OCI-LY3 (cell line): Measurements from ENCODE around the gene ANKRD29.
"Not testable (repeated sequence)": the region's sequence is repeated elsewhere in the genome, so short reads cannot be mapped to it uniquely, and the experiment has no call there.

ENCODE experiments used
- H2AFZ ChIP-seq: fragments of 200-600, 300-600 bp; shearing (Covaris generic); 2 replicates; pipeline ENCODE4 v1.6.0; 2014; ENCODE audit warnings: antibody characterized with exemption, low read depth, low read length
- H3K27ac ChIP-seq: fragments of 200-600, 300-600 bp; sonication (generic); 2 replicates; pipeline ENCODE4 v1.5.1; 2014; ENCODE audit warnings: mild to moderate bottlenecking, low read length, moderate library complexity, mixed read lengths
- H3K27me3 ChIP-seq: fragments of 200-600, 300-600 bp; sonication (generic); 2 replicates; pipeline ENCODE4 v1.6.1; 2014; ENCODE audit warnings: low read depth, low read length, mixed read lengths
- H3K36me3 ChIP-seq: fragments of 200-600, 300-600 bp; sonication (generic); replicated peaks from 2 replicates; pipeline ENCODE3; 2014; ENCODE audit warnings: low read depth, low read length, mixed read lengths
- H3K4me1 ChIP-seq: fragments of 300-600, 200-600 bp; sonication (generic); 2 replicates; pipeline ENCODE4 v1.6.1; 2014; ENCODE audit warnings: low read length, mixed read lengths
- H3K4me2 ChIP-seq: fragments of 200-600, 300-600 bp; sonication (generic); 2 replicates; pipeline ENCODE4 v1.6.1; 2014; ENCODE audit warnings: low read length, mixed read lengths
- H3K4me3 ChIP-seq: fragments of 300-600, 200-600 bp; sonication (generic); 2 replicates; pipeline ENCODE4 v1.5.1; 2014; ENCODE audit warnings: antibody characterized with exemption, mild to moderate bottlenecking, low read length, moderate library complexity
- H3K79me2 ChIP-seq: fragments of 300-600, 200-600 bp; shearing (Covaris generic); 2 replicates; pipeline ENCODE4 v1.6.1; 2014; ENCODE audit warnings: mild to moderate bottlenecking, low read length, mixed read lengths
- H3K9ac ChIP-seq: fragments of 300-600, 200-600 bp; shearing (Covaris generic); 2 replicates; pipeline ENCODE4 v1.6.0; 2014; ENCODE audit warnings: mild to moderate bottlenecking, low read length, moderate library complexity
- H3K9me3 ChIP-seq: fragments of 200-600, 300-600 bp; shearing (Covaris generic); 2 replicates; pipeline ENCODE4 v1.6.1; 2014; ENCODE audit warnings: low read length, mixed read lengths; ENCODE audit not compliant: insufficient read depth
- H4K20me1 ChIP-seq: fragments of 200-600, 300-600 bp; sonication (generic); 2 replicates; pipeline ENCODE4 v1.6.1; 2016; ENCODE audit warnings: low read length, mixed read lengths; ENCODE audit not compliant: insufficient read depth
- EZH2phosphoT487 ChIP-seq: fragments of 200-600 bp; shearing (Covaris generic); IDR thresholded peaks from 2 replicates; pipeline ENCODE4 v1.6.1; 2018; ENCODE audit warnings: antibody characterized with exemption, mixed run types, low read depth
- TF ChIP-seq, protein P1 (sequence below): fragments of 200-600, 300-600 bp; sonication (generic); IDR thresholded peaks from 2 replicates; pipeline ENCODE4 v1.5.1; 2014; ENCODE audit warnings: antibody characterized with exemption, low read length, low read depth

The ANKRD29 gene

DNA sequence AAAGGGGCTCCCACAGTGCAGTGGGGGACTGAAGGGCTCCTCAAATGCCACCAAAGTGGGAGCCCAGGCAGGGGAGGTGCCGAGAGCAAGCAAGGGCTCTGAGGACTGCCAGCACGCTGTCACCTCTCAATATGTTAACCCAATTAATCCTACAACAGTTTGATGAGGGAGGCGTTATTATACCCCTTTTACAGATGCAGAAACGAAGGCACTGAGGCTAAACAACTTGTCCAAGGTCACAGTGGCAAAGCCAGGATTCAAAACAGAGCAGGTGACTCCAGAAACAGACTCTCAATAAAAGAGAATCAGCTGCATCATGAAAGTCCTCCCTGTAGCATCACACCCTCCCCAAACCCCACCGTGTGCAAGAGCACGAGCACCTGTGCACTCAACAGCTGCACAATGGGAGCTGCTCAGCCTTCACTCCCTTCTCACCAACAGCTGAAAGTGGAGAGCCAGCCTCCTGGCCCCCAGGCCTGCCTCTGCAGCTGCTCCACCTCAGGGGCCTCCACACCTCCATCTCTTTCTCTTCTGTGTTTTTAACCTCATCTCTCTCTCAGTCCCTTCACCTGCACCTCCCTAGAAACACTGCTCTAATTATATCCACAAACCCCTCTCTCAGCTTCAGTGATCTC is 84.5 kb downstream of the ANKRD29 start:
- no peak overlapping the region for H2AFZ ChIP-seq
- TF ChIP-seq, protein P1, sequence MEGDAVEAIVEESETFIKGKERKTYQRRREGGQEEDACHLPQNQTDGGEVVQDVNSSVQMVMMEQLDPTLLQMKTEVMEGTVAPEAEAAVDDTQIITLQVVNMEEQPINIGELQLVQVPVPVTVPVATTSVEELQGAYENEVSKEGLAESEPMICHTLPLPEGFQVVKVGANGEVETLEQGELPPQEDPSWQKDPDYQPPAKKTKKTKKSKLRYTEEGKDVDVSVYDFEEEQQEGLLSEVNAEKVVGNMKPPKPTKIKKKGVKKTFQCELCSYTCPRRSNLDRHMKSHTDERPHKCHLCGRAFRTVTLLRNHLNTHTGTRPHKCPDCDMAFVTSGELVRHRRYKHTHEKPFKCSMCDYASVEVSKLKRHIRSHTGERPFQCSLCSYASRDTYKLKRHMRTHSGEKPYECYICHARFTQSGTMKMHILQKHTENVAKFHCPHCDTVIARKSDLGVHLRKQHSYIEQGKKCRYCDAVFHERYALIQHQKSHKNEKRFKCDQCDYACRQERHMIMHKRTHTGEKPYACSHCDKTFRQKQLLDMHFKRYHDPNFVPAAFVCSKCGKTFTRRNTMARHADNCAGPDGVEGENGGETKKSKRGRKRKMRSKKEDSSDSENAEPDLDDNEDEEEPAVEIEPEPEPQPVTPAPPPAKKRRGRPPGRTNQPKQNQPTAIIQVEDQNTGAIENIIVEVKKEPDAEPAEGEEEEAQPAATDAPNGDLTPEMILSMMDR, result no peak
- no peak for TF ChIP-seq EZH2phosphoT487
- peaks cover 24% of the 10 kb centered on the region for H3K4me1 ChIP-seq
- no peak overlapping the region for H3K9ac ChIP-seq
- H3K36me3 ChIP-seq, result peaks cover 12% of the 10 kb centered on the region
- H4K20me1 ChIP-seq, result peaks cover 26% of the 10 kb centered on the region
- no peaks in the 10 kb centered on the region for H3K27me3 ChIP-seq
- no peak overlapping the region for H3K4me3 ChIP-seq
- peaks cover 10% of the 10 kb centered on the region; the same call in 1 of the 2 replicates for H3K79me2 ChIP-seq
- H3K4me2 ChIP-seq, result peak overlapping the region; percentile 52
- no peak overlapping the region for H3K27ac ChIP-seq
- no peaks in the 10 kb centered on the region for H3K9me3 ChIP-seq

DNA sequence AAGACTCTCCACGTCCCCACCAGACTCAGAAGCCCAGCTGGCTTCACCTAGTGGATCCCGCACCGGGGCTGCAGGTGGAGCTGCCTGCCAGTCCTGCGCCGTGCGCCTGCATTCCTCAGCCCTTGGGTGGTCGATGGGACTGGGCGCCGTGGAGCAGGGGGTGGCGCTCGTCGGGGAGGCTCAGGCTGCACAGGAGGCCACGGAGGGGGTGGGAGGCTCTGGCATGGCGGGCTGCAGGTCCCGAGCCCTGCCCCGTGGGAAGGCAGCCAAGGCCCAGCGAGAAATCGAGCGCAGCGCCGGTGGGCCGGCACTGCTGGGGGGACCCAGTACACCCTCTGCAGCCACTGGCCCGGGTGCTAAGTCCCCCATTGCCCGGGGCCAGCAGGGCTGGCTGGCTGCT is 85.2 kb downstream of the ANKRD29 start:
- H3K9me3 ChIP-seq, H3K9ac ChIP-seq, H3K4me3 ChIP-seq, H3K27me3 ChIP-seq, H3K27ac ChIP-seq, H3K4me2 ChIP-seq, H2AFZ ChIP-seq, H3K79me2 ChIP-seq: not testable (repeated sequence)
- Histone ChIP-seq H3K36me3 (peaks cover 17% of the 10 kb centered on the region), H4K20me1 (peaks cover 26% of the 10 kb centered on the region), H3K4me1 (peaks cover 24% of the 10 kb centered on the region)

DNA sequence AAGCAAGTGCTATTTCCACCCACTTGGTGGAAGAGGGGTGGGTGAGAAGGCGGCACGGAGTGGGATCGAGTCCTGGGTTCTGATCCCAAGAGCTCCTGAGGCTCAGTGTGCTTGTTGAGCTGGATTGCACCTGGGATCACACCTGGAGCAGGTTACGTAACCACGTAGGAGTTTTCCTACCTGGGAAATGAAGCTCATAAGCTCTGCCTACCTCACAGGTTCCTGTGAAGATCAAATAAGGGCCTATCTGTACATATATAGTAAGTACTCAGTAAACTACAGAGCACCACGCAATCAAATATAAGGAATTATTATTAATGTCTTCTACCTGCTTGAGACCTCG is 87.4 kb downstream of the ANKRD29 start:
- no peak overlapping the region for H2AFZ ChIP-seq
- H3K9ac ChIP-seq, result no peak overlapping the region
- TF ChIP-seq, protein P1, result no peak
- no peak for TF ChIP-seq EZH2phosphoT487
- H3K4me2 ChIP-seq, result no peak overlapping the region
- peaks cover 16% of the 10 kb centered on the region for H4K20me1 ChIP-seq
- no peaks in the 10 kb centered on the region for H3K9me3 ChIP-seq
- no peak overlapping the region for H3K4me3 ChIP-seq
- H3K27me3 ChIP-seq, result no peaks in the 10 kb centered on the region
- H3K4me1 ChIP-seq, result peaks cover 21% of the 10 kb centered on the region
- H3K36me3 ChIP-seq, result peaks cover 21% of the 10 kb centered on the region
- H3K79me2 ChIP-seq, result peaks cover 5% of the 10 kb centered on the region; the same call in 1 of the 2 replicates
- no peak overlapping the region for H3K27ac ChIP-seq

DNA sequence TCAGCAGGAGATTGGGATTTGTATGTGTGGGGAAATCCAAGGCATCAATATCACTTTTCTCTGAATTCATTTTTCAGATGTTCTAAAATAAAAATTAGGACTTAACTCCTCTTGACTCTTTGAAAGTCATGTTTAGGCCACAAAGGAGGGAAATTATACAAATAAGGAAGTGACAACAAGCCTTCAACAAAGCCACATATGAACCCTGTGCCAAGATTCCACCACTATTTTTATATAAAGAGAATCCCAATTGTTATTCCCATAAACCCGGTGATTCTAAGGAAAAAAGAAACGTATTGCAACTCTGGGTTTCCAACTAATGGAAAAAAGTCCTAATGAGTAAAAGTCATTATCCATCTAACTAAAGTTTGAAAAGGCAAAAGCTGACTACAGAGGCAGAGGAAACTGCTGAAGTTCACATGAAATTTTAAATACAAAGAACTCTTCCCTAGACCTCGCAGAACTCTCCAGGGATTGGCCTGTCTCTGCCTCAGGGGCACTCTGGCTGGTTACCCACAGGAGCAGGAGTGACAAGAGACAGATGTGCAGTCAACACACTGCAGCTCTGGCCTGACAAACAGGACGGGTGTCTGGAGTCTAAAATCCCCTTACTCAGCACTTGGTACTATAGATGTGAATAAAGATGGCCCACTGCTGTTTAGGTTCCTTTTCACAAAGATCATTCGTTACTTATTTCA is 88.0 kb downstream of the ANKRD29 start:
- Histone ChIP-seq H3K4me1 (peaks cover 16% of the 10 kb centered on the region), H3K9me3 (no peaks in the 10 kb centered on the region), H3K79me2 (peaks cover 5% of the 10 kb centered on the region; the same call in 1 of the 2 replicates), H3K27me3 (no peaks in the 10 kb centered on the region), H3K36me3 (peaks cover 23% of the 10 kb centered on the region), H3K9ac (no peak overlapping the region), H4K20me1 (peaks cover 11% of the 10 kb centered on the region), H2AFZ (no peak overlapping the region), H3K27ac (no peak overlapping the region), H3K4me3 (no peak overlapping the region), H3K4me2 (no peak overlapping the region)
- no peak for TF ChIP-seq EZH2phosphoT487
- TF ChIP-seq, protein P1, result no peak
